Measurements from ENCODE around the gene TWF2.

TWF2 gene

GRCh38 chr3:52202384-52203077 is 36.4 kb downstream of the TWF2 start:
- DNase-seq (ENCODE audit: low read depth) = no peak

- DNase-seq (ENCODE audit: low read depth) = no peak
These were observed 37.8 kb downstream of the TWF2 start for GRCh38 chr3:52200981-52201679.

- DNase-seq (ENCODE audit: low read depth) = no peak
These were observed 40.0 kb downstream of the TWF2 start for GRCh38 chr3:52198643-52199608.

GRCh38 chr3:52197842-52198625 is 40.9 kb downstream of the TWF2 start, which contains the start of gene ALAS1:
Gene ALAS1 (plus strand): TSS chr3:52198160. CDS start chr3:52199242, 1,082 bp downstream.
- peak; percentile 93 for DNase-seq (ENCODE audit: low read depth)

- DNase-seq (ENCODE audit: low read depth) = no peak
These were observed 41.5 kb downstream of the TWF2 start for GRCh38 chr3:52197499-52197841.

GRCh38 chr3:52196977-52197376 is 42.0 kb downstream of the TWF2 start:
- DNase-seq (ENCODE audit: low read depth) = no peak

- no peak for DNase-seq (ENCODE audit: low read depth)
These were observed 43.1 kb downstream of the TWF2 start for GRCh38 chr3:52195823-52196331.

GRCh38 chr3:52195291-52195597 is 43.7 kb downstream of the TWF2 start:
- no peak for DNase-seq (ENCODE audit: low read depth)

- DNase-seq (ENCODE audit: low read depth) = no peak
These were observed 44.3 kb downstream of the TWF2 start for GRCh38 chr3:52194485-52195290.

- no peak for DNase-seq (ENCODE audit: low read depth)
These were observed 45.9 kb downstream of the TWF2 start for GRCh38 chr3:52193065-52193464.

GRCh38 chr3:52191663-52192062 is 47.3 kb downstream of the TWF2 start:
- DNase-seq (ENCODE audit: low read depth) = no peak

- no peak for DNase-seq (ENCODE audit: low read depth)
These were observed 48.5 kb downstream of the TWF2 start for GRCh38 chr3:52190294-52191074.

GRCh38 chr3:52188556-52188955 is 50.4 kb downstream of the TWF2 start:
- no peak for DNase-seq (ENCODE audit: low read depth)

- no peak for DNase-seq (ENCODE audit: low read depth)
These were observed 52.2 kb downstream of the TWF2 start for GRCh38 chr3:52186729-52187128.

- DNase-seq (ENCODE audit: low read depth) = no peak
These were observed 53.1 kb downstream of the TWF2 start for GRCh38 chr3:52185837-52186236.

- DNase-seq (ENCODE audit: low read depth) = no peak
These were observed 53.6 kb downstream of the TWF2 start for GRCh38 chr3:52185311-52185710.

GRCh38 chr3:52184690-52185089 is 54.3 kb downstream of the TWF2 start:
- DNase-seq (ENCODE audit: low read depth) = no peak

GRCh38 chr3:52183786-52184445 is 55.0 kb downstream of the TWF2 start:
- no peak for DNase-seq (ENCODE audit: low read depth)

GRCh38 chr3:52182691-52183090 is 56.3 kb downstream of the TWF2 start:
- no peak for DNase-seq (ENCODE audit: low read depth)

- no peak for DNase-seq (ENCODE audit: low read depth)
These were observed 56.8 kb downstream of the TWF2 start for GRCh38 chr3:52182196-52182595.
